ENCODE data around the gene OXER1.

DNA sequence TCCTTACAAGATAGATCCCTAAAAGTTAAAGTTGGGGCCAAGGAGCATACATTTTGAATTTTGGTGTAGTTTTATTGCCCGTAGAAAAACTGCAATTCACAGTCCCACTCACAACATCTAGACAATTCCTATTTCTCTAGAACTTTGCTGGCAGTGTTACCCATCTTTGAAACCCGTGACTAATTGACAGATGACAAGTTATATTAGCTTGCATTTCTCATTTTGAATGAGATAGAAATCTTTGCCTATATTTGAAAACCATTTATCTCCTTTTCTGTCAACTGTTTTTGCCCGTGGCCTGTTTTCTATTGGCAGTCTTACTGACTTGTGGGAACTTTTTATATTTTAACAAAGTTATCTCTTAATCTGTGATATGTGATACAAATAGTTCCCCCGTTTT is 50.0 kb downstream of the OXER1 start:
- TF ChIP-seq GABPA (IDR thresholded peaks at IDR 0.05 in 1 of 2, conservative IDR thresholded peaks at IDR 0.05 in 1 of 2) (no peak), EGR1 (IDR thresholded peaks at IDR 0.05; ENCODE audit: low read depth in 2 of 2) (no peak), HNF4G (IDR thresholded peaks at IDR 0.05) (no peak), YY1 (IDR thresholded peaks at IDR 0.05) (no peak), TAF1 (conservative IDR thresholded peaks at IDR 0.05) (no peak)
- TF ChIP-seq, protein P1, sequence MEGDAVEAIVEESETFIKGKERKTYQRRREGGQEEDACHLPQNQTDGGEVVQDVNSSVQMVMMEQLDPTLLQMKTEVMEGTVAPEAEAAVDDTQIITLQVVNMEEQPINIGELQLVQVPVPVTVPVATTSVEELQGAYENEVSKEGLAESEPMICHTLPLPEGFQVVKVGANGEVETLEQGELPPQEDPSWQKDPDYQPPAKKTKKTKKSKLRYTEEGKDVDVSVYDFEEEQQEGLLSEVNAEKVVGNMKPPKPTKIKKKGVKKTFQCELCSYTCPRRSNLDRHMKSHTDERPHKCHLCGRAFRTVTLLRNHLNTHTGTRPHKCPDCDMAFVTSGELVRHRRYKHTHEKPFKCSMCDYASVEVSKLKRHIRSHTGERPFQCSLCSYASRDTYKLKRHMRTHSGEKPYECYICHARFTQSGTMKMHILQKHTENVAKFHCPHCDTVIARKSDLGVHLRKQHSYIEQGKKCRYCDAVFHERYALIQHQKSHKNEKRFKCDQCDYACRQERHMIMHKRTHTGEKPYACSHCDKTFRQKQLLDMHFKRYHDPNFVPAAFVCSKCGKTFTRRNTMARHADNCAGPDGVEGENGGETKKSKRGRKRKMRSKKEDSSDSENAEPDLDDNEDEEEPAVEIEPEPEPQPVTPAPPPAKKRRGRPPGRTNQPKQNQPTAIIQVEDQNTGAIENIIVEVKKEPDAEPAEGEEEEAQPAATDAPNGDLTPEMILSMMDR (IDR thresholded peaks at IDR 0.05; ENCODE audit: low read depth, low read length, missing input control) = no peak

Measured in liver (tissue), 3 donors.